Neural cell (in vitro differentiated cells): ENCODE measurements around the gene SDK2. TPM values are rescaled to one million over a fixed set of nuclear protein-coding genes. Genes with fewer than 3 reads are reported as not detected.

Experiments used
- H2AFZ ChIP-seq: fragments of 200-600, 300-800 bp; sonication (generic), shearing (Covaris generic); 2 replicates; pipeline ENCODE4 v1.6.0; 2014; ENCODE audit warnings: low read depth, mild to moderate bottlenecking, antibody characterized with exemption, low read length, moderate library complexity
- H3F3A ChIP-seq: fragments of 200-600 bp; shearing (Covaris generic); 2 replicates; pipeline ENCODE4 v1.6.1; 2016; ENCODE audit warnings: mild to moderate bottlenecking, moderate library complexity, mixed read lengths, antibody characterized with exemption, low read length; ENCODE audit not compliant: insufficient read depth, poor library complexity, severe bottlenecking
- H3K27ac ChIP-seq: fragments of 200-600, 300-800 bp; sonication (generic), shearing (Covaris generic); 2 replicates; pipeline ENCODE4 v1.5.1; 2014; ENCODE audit warnings: mild to moderate bottlenecking, low read length, moderate library complexity
- H3K27me3 ChIP-seq: fragments of 300-800, 200-600 bp; sonication (generic), shearing (Covaris generic); 2 replicates; pipeline ENCODE4 v1.6.0; 2014; ENCODE audit warnings: mild to moderate bottlenecking, low read depth, low read length, moderate library complexity; ENCODE audit not compliant: insufficient read depth
- H3K36me3 ChIP-seq: fragments of 300-800, 200-600 bp; sonication (generic), shearing (Covaris generic); 2 replicates; pipeline ENCODE4 v1.5.1; 2014; ENCODE audit warnings: mild to moderate bottlenecking, antibody characterized with exemption, low read length, moderate library complexity; ENCODE audit not compliant: insufficient read depth
- H3K4me2 ChIP-seq: fragments of 300-800, 200-600 bp; sonication (generic), shearing (Covaris generic); 2 replicates; pipeline ENCODE4 v1.6.0; 2014; ENCODE audit warnings: mild to moderate bottlenecking, low read length
- H3K4me3 ChIP-seq: fragments of 300-800, 200-600 bp; sonication (generic), shearing (Covaris generic); 2 replicates; pipeline ENCODE4 v1.5.1; 2014; ENCODE audit warnings: mild to moderate bottlenecking, low read length, moderate library complexity
- H3K79me2 ChIP-seq: fragments of 200-600 bp; shearing (Covaris generic); replicated peaks from 2 replicates; pipeline ENCODE4 v1.6.0; 2014; ENCODE audit warnings: mild to moderate bottlenecking, low read length, moderate library complexity; ENCODE audit not compliant: insufficient read depth
- H3K9ac ChIP-seq: fragments of 300-800, 200-600 bp; sonication (generic), shearing (Covaris generic); 2 replicates; pipeline ENCODE4 v1.6.1; 2016; ENCODE audit warnings: mild to moderate bottlenecking, low read length, mixed read lengths
- H3K9me2 ChIP-seq: fragments of 200-600 bp; shearing (Covaris generic); 2 replicates; pipeline ENCODE4 v1.6.1; 2016; ENCODE audit warnings: mild to moderate bottlenecking, low read length, mixed read lengths; ENCODE audit not compliant: insufficient read depth
- H3K9me3 ChIP-seq: fragments of 200-600, 300-800 bp; sonication (generic), shearing (Covaris generic); 2 replicates; pipeline ENCODE4 v1.6.1; 2016; ENCODE audit warnings: mild to moderate bottlenecking, mixed run types, low read length, moderate library complexity, mixed read lengths
- H4K20me1 ChIP-seq: fragments of 200-600 bp; shearing (Covaris generic); 2 replicates; pipeline ENCODE4 v1.6.1; 2016; ENCODE audit warnings: mild to moderate bottlenecking, mixed run types; ENCODE audit not compliant: insufficient read depth
- EP300 ChIP-seq: fragments of 450-650 bp; conservative IDR thresholded peaks from 2 replicates; pipeline ENCODE4 v1.6.1; 2014; ENCODE audit warnings: antibody characterized with exemption, mild to moderate bottlenecking, moderate library complexity; ENCODE audit not compliant: poor library complexity, severe bottlenecking
- EZH2 ChIP-seq: fragments of 200-600, 300-800 bp; shearing (Covaris generic), sonication (generic); IDR thresholded peaks from 2 replicates; pipeline ENCODE4 v1.6.1; 2014; ENCODE audit warnings: antibody characterized with exemption, low read length, borderline replicate concordance, mild to moderate bottlenecking; ENCODE audit not compliant: insufficient read depth, poor library complexity, severe bottlenecking
- MXI1 ChIP-seq: fragments of 450-650 bp; conservative IDR thresholded peaks from 2 replicates; pipeline ENCODE4 v1.6.1; 2014; ENCODE audit warnings: antibody characterized with exemption, mild to moderate bottlenecking; ENCODE audit not compliant: poor library complexity, severe bottlenecking
- POLR2AphosphoS5 ChIP-seq: IDR thresholded peaks from 2 replicates; pipeline ENCODE4 v1.6.1; 2012
- RAD21 ChIP-seq: fragments of 450-650 bp; conservative IDR thresholded peaks from 2 replicates; pipeline ENCODE4 v1.6.1; 2014; ENCODE audit warnings: antibody characterized with exemption, mild to moderate bottlenecking, moderate library complexity
- SMC3 ChIP-seq: fragments of 450-650 bp; conservative IDR thresholded peaks from 2 replicates; pipeline ENCODE4 v1.6.1; 2014; ENCODE audit warnings: antibody characterized with exemption, mild to moderate bottlenecking, moderate library complexity; ENCODE audit not compliant: poor library complexity
- TAF1 ChIP-seq: IDR thresholded peaks from 2 replicates; pipeline ENCODE4 v1.6.1; 2012; ENCODE audit warnings: low read depth
- polyA plus RNA-seq: library from polyadenylated mRNA; depleted of rRNA; stranded (reverse); fragments of >200 nt; gene quantifications from 2 replicates; pipeline ENCODE4 v1.2.3, GENCODE V29; 2014
- TF ChIP-seq, protein P1 (sequence below): IDR thresholded peaks from 2 replicates; pipeline ENCODE4 v1.6.1; 2012; ENCODE audit warnings: borderline replicate concordance
- TF ChIP-seq, protein P2 (sequence below): fragments of 450-650 bp; IDR thresholded peaks from 2 replicates; pipeline ENCODE4 v1.5.1; 2014; ENCODE audit warnings: antibody characterized with exemption, mild to moderate bottlenecking, moderate library complexity; ENCODE audit not compliant: poor library complexity, severe bottlenecking

SDK2 gene
- polyA plus RNA-seq, 1 donor from 2014 or later = 0.73 TPM

DNA sequence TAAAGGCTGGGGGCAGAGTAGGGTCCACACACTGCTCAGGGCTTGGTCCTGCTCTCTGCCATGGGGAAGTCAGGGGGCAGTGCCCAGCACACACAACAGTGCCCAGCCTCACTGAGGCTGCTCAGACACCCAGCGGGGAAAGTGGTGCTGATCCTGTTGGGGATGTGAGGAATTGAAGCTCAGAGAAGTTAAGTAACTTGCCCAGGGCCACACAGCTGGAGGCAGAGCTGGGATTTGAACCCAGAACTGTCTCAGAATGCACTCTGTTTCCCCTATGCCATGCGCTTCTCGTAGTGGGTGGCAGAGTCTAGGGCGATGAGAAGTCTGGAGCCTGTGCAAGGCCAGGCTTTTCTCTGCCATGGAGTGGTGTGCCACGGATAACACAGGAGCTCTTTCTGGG lies 59.3 kb downstream of the SDK2 start:
- TF ChIP-seq, protein P1, sequence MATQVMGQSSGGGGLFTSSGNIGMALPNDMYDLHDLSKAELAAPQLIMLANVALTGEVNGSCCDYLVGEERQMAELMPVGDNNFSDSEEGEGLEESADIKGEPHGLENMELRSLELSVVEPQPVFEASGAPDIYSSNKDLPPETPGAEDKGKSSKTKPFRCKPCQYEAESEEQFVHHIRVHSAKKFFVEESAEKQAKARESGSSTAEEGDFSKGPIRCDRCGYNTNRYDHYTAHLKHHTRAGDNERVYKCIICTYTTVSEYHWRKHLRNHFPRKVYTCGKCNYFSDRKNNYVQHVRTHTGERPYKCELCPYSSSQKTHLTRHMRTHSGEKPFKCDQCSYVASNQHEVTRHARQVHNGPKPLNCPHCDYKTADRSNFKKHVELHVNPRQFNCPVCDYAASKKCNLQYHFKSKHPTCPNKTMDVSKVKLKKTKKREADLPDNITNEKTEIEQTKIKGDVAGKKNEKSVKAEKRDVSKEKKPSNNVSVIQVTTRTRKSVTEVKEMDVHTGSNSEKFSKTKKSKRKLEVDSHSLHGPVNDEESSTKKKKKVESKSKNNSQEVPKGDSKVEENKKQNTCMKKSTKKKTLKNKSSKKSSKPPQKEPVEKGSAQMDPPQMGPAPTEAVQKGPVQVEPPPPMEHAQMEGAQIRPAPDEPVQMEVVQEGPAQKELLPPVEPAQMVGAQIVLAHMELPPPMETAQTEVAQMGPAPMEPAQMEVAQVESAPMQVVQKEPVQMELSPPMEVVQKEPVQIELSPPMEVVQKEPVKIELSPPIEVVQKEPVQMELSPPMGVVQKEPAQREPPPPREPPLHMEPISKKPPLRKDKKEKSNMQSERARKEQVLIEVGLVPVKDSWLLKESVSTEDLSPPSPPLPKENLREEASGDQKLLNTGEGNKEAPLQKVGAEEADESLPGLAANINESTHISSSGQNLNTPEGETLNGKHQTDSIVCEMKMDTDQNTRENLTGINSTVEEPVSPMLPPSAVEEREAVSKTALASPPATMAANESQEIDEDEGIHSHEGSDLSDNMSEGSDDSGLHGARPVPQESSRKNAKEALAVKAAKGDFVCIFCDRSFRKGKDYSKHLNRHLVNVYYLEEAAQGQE = no peak
- no peak for TF ChIP-seq MXI1
- TF ChIP-seq EP300 = no peak
- no peak for TF ChIP-seq SMC3
- no peak for TF ChIP-seq TAF1
- TF ChIP-seq, protein P2, sequence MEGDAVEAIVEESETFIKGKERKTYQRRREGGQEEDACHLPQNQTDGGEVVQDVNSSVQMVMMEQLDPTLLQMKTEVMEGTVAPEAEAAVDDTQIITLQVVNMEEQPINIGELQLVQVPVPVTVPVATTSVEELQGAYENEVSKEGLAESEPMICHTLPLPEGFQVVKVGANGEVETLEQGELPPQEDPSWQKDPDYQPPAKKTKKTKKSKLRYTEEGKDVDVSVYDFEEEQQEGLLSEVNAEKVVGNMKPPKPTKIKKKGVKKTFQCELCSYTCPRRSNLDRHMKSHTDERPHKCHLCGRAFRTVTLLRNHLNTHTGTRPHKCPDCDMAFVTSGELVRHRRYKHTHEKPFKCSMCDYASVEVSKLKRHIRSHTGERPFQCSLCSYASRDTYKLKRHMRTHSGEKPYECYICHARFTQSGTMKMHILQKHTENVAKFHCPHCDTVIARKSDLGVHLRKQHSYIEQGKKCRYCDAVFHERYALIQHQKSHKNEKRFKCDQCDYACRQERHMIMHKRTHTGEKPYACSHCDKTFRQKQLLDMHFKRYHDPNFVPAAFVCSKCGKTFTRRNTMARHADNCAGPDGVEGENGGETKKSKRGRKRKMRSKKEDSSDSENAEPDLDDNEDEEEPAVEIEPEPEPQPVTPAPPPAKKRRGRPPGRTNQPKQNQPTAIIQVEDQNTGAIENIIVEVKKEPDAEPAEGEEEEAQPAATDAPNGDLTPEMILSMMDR = no peak
- TF ChIP-seq RAD21 = no peak
- no peak for TF ChIP-seq POLR2AphosphoS5
- no peak for TF ChIP-seq EZH2
- Histone ChIP-seq H3K4me2 (no peak overlapping the region), H2AFZ (no peak overlapping the region), H3K27ac (no peak overlapping the region), H3K27me3 (no peaks in the 10 kb centered on the region), H3K9me2 (no peaks in the 10 kb centered on the region), H4K20me1 (no peaks in the 10 kb centered on the region), H3K79me2 (peaks cover 3% of the 10 kb centered on the region), H3K36me3 (no peaks in the 10 kb centered on the region), H3K9ac (no peak overlapping the region), H3F3A (no peaks in the 10 kb centered on the region), H3K4me3 (no peak overlapping the region), H3K9me3 (no peaks in the 10 kb centered on the region)

DNA sequence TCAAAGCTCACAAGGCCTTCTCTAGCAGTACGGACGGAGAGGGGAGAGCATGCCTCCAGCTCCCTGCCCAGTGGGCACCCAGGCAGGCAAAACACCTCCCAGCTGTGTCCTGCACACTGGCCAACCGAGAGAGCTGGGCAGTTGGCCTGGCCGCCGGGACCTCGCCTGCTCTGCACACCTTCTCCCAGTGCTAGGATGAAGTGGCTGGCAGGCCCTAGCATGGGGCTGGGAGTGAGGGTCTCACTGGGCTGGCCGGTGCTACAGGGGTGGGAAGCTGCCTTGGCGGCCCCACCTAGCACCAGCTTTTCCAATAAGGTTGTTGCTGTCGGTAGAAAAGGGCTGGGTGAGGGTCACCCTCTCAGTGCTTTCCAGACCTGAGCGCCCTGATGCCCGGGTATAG lies 60.2 kb downstream of the SDK2 start:
- TF ChIP-seq RAD21 = no peak
- TF ChIP-seq SMC3 = no peak
- no peak for TF ChIP-seq TAF1
- TF ChIP-seq POLR2AphosphoS5 = no peak
- TF ChIP-seq, protein P1 = no peak
- TF ChIP-seq, protein P2 = no peak
- no peak for TF ChIP-seq MXI1
- TF ChIP-seq EZH2 = no peak
- no peak for TF ChIP-seq EP300
- H3K27ac ChIP-seq = no peak overlapping the region
- no peaks in the 10 kb centered on the region for H3K9me2 ChIP-seq
- no peaks in the 10 kb centered on the region for H3F3A ChIP-seq
- H3K9me3 ChIP-seq = no peaks in the 10 kb centered on the region
- no peaks in the 10 kb centered on the region for H4K20me1 ChIP-seq
- no peak overlapping the region for H2AFZ ChIP-seq
- no peak overlapping the region for H3K4me3 ChIP-seq
- H3K79me2 ChIP-seq = peaks cover 3% of the 10 kb centered on the region
- H3K36me3 ChIP-seq = no peaks in the 10 kb centered on the region
- H3K4me2 ChIP-seq = no peak overlapping the region
- H3K27me3 ChIP-seq = no peaks in the 10 kb centered on the region
- H3K9ac ChIP-seq = no peak overlapping the region
